Naive B cell (primary cell): ENCODE measurements around the gene OSMR. TPM values are rescaled to one million over a fixed set of nuclear protein-coding genes. Genes with fewer than 3 reads are reported as not detected.

Experiments
- ATAC-seq, 2 donors: fragments of 150-1000 bp; cut with Tn5 transposase; 2 replicates each; pipeline ENCODE4 v1.10.0; 2021; ENCODE audit warnings: low read depth in 2 of 2, mild to moderate bottlenecking in 2 of 2, moderate library complexity in 2 of 2
- DNase-seq: peaks from one replicate; pipeline ENCODE4 v3.0.0; 2022
- H3K27ac Mint-ChIP-seq, 6 donors: one replicate each; pipeline ENCODE4 v1.8.0; 2020 to 2022; ENCODE audit warnings: mild to moderate bottlenecking in 6 of 6, mixed read lengths in 6 of 6, moderate library complexity in 5 of 6, inconsistent platforms in 2 of 6
- H3K27me3 Mint-ChIP-seq, 3 donors: one replicate each; pipeline ENCODE4 v1.8.0; 2021 to 2022; ENCODE audit warnings: mixed read lengths in 3 of 3, mild to moderate bottlenecking in 1 of 3
- H3K36me3 Mint-ChIP-seq, 2 donors: one replicate each; pipeline ENCODE4 v1.8.0; 2020 to 2022; ENCODE audit warnings: mixed read lengths in 2 of 2, inconsistent platforms in 1 of 2, mild to moderate bottlenecking in 1 of 2
- H3K4me1 Mint-ChIP-seq, 3 donors: one replicate each; pipeline ENCODE4 v1.8.0; 2020 to 2022; ENCODE audit warnings: mixed read lengths in 3 of 3, inconsistent platforms in 1 of 3, mild to moderate bottlenecking in 1 of 3, moderate library complexity in 1 of 3
- H3K4me3 Mint-ChIP-seq, 8 donors: one replicate each; pipeline ENCODE4 v1.8.0; 2020 to 2022; ENCODE audit warnings: mild to moderate bottlenecking in 8 of 8, mixed read lengths in 8 of 8, moderate library complexity in 8 of 8, inconsistent platforms in 2 of 8
- H3K9me3 Mint-ChIP-seq, 7 donors: one replicate each; pipeline ENCODE4 v1.8.0; 2020 to 2022; ENCODE audit warnings: mixed read lengths in 7 of 7, mild to moderate bottlenecking in 5 of 7, inconsistent platforms in 2 of 7, moderate library complexity in 1 of 7
- polyA plus RNA-seq, 6 donors: library from polyadenylated mRNA; unstranded; fragments of 300-500 nt; fragmentation: Illumina TruSeq; gene quantifications; one replicate each; pipeline ENCODE4 v1.2.3, GENCODE V29; 2021; ENCODE audit warnings: low read depth in 6 of 6

Gene OSMR
- polyA plus RNA-seq, 6 donors from 2014 or later = 0.05 to 0.07 TPM; not detected in 4

DNA sequence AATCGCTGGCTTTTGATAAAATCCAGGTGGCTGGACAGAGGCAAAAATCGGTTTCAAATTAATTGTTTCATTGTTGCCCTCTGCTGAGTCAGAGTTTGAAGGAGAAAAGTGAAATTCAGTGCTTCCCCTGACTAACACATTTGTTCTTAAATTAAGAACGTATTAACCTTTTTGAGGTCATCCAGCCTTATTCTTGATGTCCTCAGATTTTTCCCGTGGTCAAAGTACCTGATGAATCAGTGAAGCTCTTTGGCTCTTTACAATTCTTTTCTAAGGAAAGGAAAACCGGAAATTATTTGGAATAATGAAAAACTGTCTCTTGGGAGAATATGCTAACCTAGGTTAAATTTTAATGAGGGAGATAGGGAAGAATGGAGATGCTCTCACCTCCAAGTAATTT, 21.6 kb downstream of the OSMR start:
- Mint-ChIP-seq H3K36me3 (peaks cover 0 to 11% of the 10 kb centered on the region in 2 donors), H3K27me3 (peaks cover 0 to 4% (median 0%) of the 10 kb centered on the region in 3 donors), H3K4me3 (no peak overlapping the region), H3K27ac (no peak overlapping the region), H3K9me3 (peaks cover 10 to 34% (median 27%) of the 10 kb centered on the region in 7 donors), H3K4me1 (no peaks in the 10 kb centered on the region)
- no peak for DNase-seq
- no peak for ATAC-seq

DNA sequence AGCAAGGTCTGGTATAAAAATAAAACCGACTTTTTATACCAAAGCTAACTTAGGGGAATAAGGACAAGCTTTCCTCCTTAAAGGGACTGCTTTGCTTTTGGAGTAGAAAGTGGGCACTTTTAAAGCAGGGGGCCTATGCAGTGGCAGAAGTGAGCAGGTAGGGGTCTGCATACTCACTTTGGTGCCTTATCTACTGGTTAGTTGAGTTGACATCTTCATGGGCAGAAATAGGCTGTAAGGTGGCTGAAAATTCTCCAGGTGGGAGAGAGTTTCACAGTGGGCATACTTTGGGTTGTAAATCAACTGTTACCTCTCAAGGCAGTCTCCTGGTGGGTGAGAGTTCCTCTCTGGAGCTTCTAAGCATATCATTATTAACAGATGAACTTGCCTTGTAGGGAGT, 24.8 kb downstream of the OSMR start:
- no peak for ATAC-seq
- no peak for DNase-seq

DNA sequence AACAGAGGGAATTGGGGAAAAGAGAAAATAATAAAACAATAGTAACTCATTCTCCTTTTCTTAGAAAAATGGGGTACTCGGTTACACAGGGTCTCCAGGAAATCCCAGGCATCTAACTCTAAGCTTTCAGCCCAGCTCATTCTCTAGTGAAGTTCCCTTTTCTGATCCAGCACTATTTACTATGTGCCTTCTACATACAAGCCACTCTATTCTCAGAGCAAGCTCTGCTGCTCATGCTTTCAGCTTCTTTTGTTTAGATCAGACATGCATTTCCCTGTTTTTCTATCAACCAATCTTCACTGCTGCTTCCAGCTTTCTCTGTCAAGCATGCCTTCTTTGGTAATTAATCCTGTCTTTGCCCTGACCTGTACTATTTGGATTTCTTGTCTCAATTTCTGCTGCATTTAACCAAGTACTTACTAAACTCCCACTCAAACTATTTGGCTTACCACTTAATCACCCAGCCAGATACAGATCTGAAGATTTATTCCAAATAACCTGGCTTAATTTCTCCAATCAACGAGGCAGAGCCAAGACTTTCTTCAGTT, 25.3 kb downstream of the OSMR start:
- Mint-ChIP-seq H3K36me3 (no peaks in the 10 kb centered on the region), H3K27me3 (peaks cover 8 to 12% (median 11%) of the 10 kb centered on the region in 3 donors), H3K4me1 (no peaks in the 10 kb centered on the region), H3K27ac (no peak overlapping the region), H3K9me3 (peaks cover 0 to 8% (median 6%) of the 10 kb centered on the region in 7 donors), H3K4me3 (no peak overlapping the region)
- ATAC-seq (no peak), DNase-seq (no peak)

More for the DNA sequence above, 24.8 kb downstream of the OSMR start:
- H3K27ac Mint-ChIP-seq = no peak overlapping the region
- H3K9me3 Mint-ChIP-seq = peaks cover 0 to 8% (median 6%) of the 10 kb centered on the region in 7 donors
- H3K4me1 Mint-ChIP-seq = no peaks in the 10 kb centered on the region
- peaks cover 0 to under 1% of the 10 kb centered on the region in 2 donors for H3K36me3 Mint-ChIP-seq
- peaks cover 7 to 12% (median 8%) of the 10 kb centered on the region in 3 donors for H3K27me3 Mint-ChIP-seq
- no peak overlapping the region for H3K4me3 Mint-ChIP-seq

DNA sequence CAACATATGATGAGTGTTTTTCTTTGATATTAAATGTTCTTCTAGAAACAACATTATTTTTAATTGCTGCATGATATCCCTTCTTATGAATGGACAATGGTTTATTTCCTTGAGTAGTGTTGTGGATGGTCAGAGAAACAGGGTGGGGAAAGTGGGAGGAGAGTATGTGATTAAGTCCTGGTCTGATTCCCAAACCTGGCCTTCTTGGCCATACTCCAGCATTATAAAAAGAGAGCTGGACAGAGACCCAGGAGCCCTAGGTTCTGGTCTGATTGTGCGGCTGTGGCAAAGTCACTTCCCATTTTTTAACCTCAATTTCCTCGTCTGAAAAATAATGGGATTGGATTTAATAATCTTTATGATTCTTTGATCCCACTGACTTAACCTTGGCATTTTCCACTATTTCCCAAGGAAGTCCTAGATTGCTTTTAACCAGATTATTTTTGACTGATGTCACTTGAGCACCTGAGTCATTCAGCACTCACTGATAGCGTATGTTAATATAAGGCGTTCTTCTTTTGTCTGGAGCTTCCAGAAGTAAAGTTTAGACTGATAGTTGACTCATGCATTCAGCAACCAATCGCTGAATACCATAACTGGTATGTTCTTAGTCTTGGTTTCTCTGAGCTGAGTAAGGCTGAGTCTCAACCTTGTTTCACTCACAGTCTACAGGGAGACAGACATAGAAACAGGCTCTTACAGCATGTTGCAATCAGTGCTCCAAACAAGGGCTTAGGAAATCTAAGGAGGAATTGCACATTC, 26.2 kb downstream of the OSMR start:
- H3K27ac Mint-ChIP-seq = no peak overlapping the region
- H3K9me3 Mint-ChIP-seq = peaks cover 0 to 8% (median 4%) of the 10 kb centered on the region in 7 donors
- H3K4me3 Mint-ChIP-seq = no peak overlapping the region
- H3K36me3 Mint-ChIP-seq = no peaks in the 10 kb centered on the region
- H3K4me1 Mint-ChIP-seq = no peaks in the 10 kb centered on the region
- no peak for DNase-seq
- ATAC-seq = no peak
- H3K27me3 Mint-ChIP-seq = peaks cover 8 to 20% (median 18%) of the 10 kb centered on the region in 3 donors

DNA sequence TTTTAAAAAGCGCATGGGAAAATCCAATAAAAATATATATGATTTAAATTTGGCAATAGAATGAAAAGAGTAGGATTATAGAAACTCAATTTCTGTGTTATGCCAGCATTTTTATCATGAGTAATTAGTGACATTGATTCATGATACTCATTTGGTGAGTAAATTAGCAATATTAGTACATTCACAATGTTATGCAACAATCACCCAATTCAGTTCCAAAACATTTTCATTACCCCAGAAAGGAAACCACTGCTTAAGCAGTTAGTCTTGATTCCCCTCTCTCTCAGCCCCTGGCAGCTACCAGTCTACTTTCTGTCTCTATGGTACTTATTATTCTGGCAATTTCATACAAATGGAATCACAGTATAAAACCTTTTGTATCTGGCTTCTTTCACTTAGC, 27.0 kb downstream of the OSMR start:
- Mint-ChIP-seq H3K9me3 (peaks cover 0 to 8% (median 4%) of the 10 kb centered on the region in 7 donors), H3K27me3 (peaks cover 8 to 25% (median 22%) of the 10 kb centered on the region in 3 donors), H3K27ac (no peak overlapping the region), H3K4me1 (no peaks in the 10 kb centered on the region), H3K4me3 (no peak overlapping the region), H3K36me3 (no peaks in the 10 kb centered on the region)
- DNase-seq (no peak), ATAC-seq (no peak)

DNA sequence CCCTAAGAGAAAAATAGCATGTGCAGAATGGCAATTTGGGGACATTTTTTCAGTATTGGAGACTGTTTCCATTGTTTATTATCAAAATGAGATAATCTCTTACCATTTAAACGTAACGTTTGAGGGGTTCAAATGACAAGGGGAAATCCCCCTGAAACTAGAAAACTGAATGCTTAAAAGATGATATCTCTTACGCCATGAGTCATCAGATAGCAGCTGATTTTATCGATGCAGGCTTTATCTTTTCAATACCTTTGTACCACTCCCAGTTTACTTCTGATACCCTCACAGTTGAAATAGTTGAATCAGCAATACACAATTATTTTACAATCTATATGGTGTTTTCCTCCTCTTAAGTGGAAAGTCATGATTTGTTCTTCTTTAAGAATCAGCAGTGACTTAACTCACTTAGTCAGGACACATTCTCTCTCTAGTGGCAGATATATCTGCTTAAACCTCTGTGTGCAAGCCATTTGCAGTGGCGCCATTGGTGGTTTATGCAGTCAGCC, 29.2 kb downstream of the OSMR start:
- no peak for DNase-seq
- Mint-ChIP-seq H3K9me3 (peaks cover 0 to 6% (median 0%) of the 10 kb centered on the region in 7 donors), H3K4me3 (no peak overlapping the region), H3K36me3 (no peaks in the 10 kb centered on the region), H3K27me3 (peaks cover 8 to 35% (median 34%) of the 10 kb centered on the region in 3 donors), H3K27ac (no peak overlapping the region), H3K4me1 (no peaks in the 10 kb centered on the region)
- ATAC-seq = no peak

DNA sequence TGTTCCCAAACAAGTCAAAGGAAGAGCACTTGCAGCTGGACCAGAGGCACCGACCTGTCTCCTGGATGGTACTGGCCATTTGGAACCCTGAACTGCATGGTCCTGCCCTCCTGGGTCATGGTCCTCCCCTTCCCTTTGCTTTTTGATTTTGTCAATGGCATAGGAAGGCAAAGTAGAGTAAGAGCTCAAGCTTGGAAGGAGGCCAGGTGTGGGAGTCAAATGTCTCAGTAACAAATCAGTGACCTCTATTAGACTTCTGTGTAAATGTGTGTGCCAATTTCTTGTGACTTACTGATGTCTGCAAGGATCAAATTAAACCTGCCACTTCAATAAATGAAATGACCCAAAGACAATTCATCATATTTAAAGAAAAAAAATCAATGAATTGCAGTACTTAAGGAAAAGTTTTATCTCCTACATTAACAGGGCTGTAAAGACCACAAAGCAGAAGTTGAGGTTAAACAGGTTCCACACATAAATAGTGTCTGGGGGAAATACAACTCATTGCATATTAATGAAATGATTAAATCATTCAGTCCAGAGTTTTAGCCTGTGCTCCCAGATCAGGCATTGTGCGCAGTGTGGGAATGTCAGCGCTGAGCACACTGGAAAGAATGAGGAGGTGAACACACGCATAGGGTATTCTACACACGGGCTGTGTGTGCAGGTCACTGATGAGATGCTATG, 32.7 kb downstream of the OSMR start:
- no peaks in the 10 kb centered on the region for H3K36me3 Mint-ChIP-seq
- H3K27me3 Mint-ChIP-seq = peaks cover 10 to 43% (median 39%) of the 10 kb centered on the region in 3 donors
- H3K4me3 Mint-ChIP-seq = no peak overlapping the region
- DNase-seq (no peak), ATAC-seq (no peak)
- no peak overlapping the region for H3K27ac Mint-ChIP-seq
- H3K9me3 Mint-ChIP-seq = peaks cover 0 to 6% (median 0%) of the 10 kb centered on the region in 7 donors
- H3K4me1 Mint-ChIP-seq = no peaks in the 10 kb centered on the region

DNA sequence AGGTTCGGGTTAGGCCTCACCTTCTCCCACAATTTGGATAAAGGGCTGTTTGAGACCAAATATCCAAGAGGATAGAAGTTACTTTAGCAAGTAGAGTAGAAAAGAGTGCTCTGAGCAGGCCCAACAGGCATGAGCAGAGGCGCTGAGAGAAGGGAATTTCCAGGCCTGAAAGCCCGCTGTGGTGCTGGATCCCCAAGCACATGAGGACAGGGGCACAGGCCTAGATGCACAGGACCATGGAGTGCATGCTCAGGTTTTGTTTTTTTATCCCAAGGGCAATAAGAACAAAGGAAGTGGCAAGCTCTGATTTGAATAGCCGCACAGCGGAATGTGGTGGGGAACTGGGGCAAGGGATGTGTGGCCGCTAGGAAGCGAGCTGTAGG, 33.3 kb downstream of the OSMR start:
- peaks cover 0 to 4% (median 0%) of the 10 kb centered on the region in 7 donors for H3K9me3 Mint-ChIP-seq

DNA sequence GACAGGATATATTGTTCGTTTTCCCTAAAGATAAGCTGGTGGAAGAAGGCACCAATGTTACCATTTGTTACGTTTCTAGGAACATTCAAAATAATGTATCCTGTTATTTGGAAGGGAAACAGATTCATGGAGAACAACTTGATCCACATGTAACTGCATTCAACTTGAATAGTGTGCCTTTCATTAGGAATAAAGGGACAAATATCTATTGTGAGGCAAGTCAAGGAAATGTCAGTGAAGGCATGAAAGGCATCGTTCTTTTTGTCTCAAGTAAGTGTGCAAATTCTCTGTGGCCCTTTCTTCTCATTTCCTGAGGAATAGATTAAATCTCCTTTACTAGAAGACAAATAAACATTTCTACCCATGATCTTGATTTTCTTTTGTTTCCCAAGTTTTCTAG, 38.0 kb downstream of the OSMR start:
- Mint-ChIP-seq H3K27me3 (peaks cover 6 to 30% (median 15%) of the 10 kb centered on the region in 3 donors), H3K4me3 (no peak overlapping the region), H3K27ac (no peak overlapping the region), H3K4me1 (no peaks in the 10 kb centered on the region), H3K36me3 (no peaks in the 10 kb centered on the region), H3K9me3 (peaks cover 0 to 4% (median 0%) of the 10 kb centered on the region in 7 donors)
- ATAC-seq (no peak), DNase-seq (no peak)

More for the DNA sequence above, 33.3 kb downstream of the OSMR start:
- peaks cover 8 to 43% (median 36%) of the 10 kb centered on the region in 3 donors for H3K27me3 Mint-ChIP-seq
- no peaks in the 10 kb centered on the region for H3K4me1 Mint-ChIP-seq
- DNase-seq (no peak), ATAC-seq (no peak)
- no peak overlapping the region for H3K27ac Mint-ChIP-seq
- no peaks in the 10 kb centered on the region for H3K36me3 Mint-ChIP-seq
- no peak overlapping the region for H3K4me3 Mint-ChIP-seq

DNA sequence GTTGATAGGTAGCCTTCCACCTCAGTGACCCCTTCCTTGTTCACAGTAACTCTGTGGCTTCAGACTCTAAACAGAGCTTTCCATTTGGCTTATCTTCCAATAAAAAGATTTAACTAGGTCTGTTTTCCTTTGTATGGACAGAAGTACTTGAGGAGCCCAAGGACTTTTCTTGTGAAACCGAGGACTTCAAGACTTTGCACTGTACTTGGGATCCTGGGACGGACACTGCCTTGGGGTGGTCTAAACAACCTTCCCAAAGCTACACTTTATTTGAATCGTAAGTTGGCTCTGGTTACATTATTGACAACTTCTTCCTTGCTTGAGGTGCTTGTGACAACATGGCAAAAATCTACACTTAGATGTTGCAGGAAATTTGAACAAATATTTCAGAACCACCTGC, 39.4 kb downstream of the OSMR start:
- no peak overlapping the region for H3K27ac Mint-ChIP-seq
- H3K9me3 Mint-ChIP-seq = peaks cover 0 to 4% (median 0%) of the 10 kb centered on the region in 7 donors
- H3K27me3 Mint-ChIP-seq = peaks cover 6 to 24% (median 6%) of the 10 kb centered on the region in 3 donors
- no peaks in the 10 kb centered on the region for H3K36me3 Mint-ChIP-seq
- ATAC-seq (no peak), DNase-seq (no peak)
- H3K4me1 Mint-ChIP-seq = no peaks in the 10 kb centered on the region
- H3K4me3 Mint-ChIP-seq = no peak overlapping the region

DNA sequence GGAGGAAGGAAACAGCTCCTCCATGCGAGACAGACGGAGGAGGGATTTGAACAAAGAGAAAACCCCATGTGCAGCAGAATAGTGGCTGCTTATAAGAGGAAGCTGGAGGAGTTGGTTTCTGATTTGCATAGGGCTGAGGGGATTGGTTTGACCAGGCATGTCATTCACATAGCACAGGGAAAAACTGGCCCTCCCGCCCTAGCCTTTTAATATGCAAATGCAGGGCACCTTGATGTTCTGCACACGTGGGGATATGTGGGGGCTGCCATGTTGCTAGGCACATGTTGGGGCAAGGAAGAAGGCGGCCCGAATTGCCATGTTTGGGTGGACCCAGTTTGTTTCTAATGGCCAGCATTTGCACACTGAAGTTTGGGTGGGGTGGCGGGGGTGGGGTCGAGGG, 42.2 kb downstream of the OSMR start:
- Mint-ChIP-seq H3K4me3 (no peak overlapping the region), H3K36me3 (no peaks in the 10 kb centered on the region), H3K4me1 (no peaks in the 10 kb centered on the region), H3K9me3 (peaks cover 0 to 6% (median 1%) of the 10 kb centered on the region in 7 donors), H3K27me3 (peaks cover 4 to 34% (median 13%) of the 10 kb centered on the region in 3 donors), H3K27ac (no peak overlapping the region)
- DNase-seq (no peak), ATAC-seq (no peak)

DNA sequence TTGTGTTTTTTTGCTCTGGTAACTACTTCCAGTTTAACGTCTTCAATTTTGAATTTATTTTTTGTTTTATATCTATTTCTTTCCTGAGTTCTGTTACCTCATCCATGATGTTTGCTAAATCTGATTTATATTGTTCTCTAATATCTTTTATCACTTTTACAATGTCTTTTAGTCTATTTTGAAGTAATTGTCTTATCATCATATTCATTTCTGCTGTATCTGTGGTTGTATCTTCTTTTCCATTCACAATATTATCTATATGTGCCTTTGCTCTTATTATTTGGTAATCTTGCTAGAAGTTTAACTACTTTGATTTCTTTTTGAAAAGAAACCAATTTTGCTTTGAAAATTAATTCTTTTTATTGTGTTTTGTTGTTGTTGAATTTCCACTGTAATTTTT, 43.6 kb downstream of the OSMR start:
- Mint-ChIP-seq H3K27ac (no peak overlapping the region), H3K4me1 (no peaks in the 10 kb centered on the region), H3K9me3 (peaks cover 0 to 20% (median 7%) of the 10 kb centered on the region in 7 donors), H3K36me3 (no peaks in the 10 kb centered on the region), H3K4me3 (no peak overlapping the region), H3K27me3 (peaks cover 4 to 29% (median 13%) of the 10 kb centered on the region in 3 donors)
- DNase-seq (no peak), ATAC-seq (no peak)

DNA sequence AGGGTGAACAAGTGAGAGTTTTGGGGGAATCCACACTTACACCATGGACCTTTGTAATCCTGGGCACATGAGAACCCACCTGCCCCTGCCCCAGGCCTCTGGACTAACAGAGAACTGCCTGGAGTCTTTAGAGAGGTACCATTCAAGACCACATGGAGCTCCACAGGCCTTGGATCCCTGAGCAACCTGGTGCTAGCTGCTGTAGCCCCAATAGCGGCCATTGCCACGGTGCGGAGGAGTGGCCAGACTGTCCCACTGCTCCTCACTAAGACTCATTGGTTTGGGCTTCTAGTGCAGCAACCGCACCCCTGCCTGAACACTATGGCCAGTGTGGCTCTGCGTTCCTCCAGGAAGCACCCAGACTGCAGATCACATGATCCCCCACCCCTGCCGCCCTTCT, 45.8 kb downstream of the OSMR start:
- ATAC-seq (no peak), DNase-seq (no peak)
- H3K27ac Mint-ChIP-seq = no peak overlapping the region
- H3K27me3 Mint-ChIP-seq = peaks cover 4 to 23% (median 13%) of the 10 kb centered on the region in 3 donors
- H3K9me3 Mint-ChIP-seq = peaks cover 0 to 37% (median 17%) of the 10 kb centered on the region in 7 donors
- H3K36me3 Mint-ChIP-seq = no peaks in the 10 kb centered on the region
- H3K4me1 Mint-ChIP-seq = no peaks in the 10 kb centered on the region
- no peak overlapping the region for H3K4me3 Mint-ChIP-seq
